Upper lobe of left lung (tissue), 6 donors: ENCODE results near the gene CDSN. TPM values are rescaled to one million over a fixed set of nuclear protein-coding genes. Genes with fewer than 3 reads are reported as not detected.

Experiments used
- ATAC-seq, 2 donors: fragments of 200-7000 bp; cut with Tn5 transposase; one replicate each; pipeline ENCODE4 v1.9.1; 2022; ENCODE audit warnings: mild to moderate bottlenecking in 2 of 2, moderate library complexity in 2 of 2; ENCODE audit not compliant: low FRiP score in 2 of 2
- DNase-seq, 2 donors: peaks; one replicate each; pipeline ENCODE4 v3.0.0-alpha.2; 2019 to 2020
- H3K27ac ChIP-seq, 4 donors: fragments of 200-600 bp; sonication (generic); one replicate each; pipeline ENCODE4 v1.5.1; 2016 to 2019
- H3K27me3 ChIP-seq, 4 donors: fragments of 200-600 bp; sonication (generic); one replicate each; pipeline ENCODE4 v1.5.1; 2017 to 2019
- H3K36me3 ChIP-seq, 4 donors: fragments of 200-600 bp; sonication (generic); one replicate each; pipeline ENCODE4 v1.5.1; 2016 to 2019
- H3K4me1 ChIP-seq, 4 donors: fragments of 200-600 bp; sonication (generic); one replicate each; pipeline ENCODE4 v1.5.1; 2018 to 2019
- H3K4me3 ChIP-seq, 4 donors: fragments of 200-600 bp; sonication (generic); one replicate each; pipeline ENCODE4 v1.5.1; 2017 to 2019; ENCODE audit warnings: mild to moderate bottlenecking in 2 of 4, moderate library complexity in 1 of 4
- H3K9me3 ChIP-seq, 4 donors: fragments of 200-600 bp; sonication (generic); one replicate each; pipeline ENCODE4 v1.5.1; 2018 to 2019
- CTCF ChIP-seq, 6 experiments: fragments of 450-650 bp in 4 of 6; fragments of 200-600 bp in 2 of 6; sonication (generic) in 2 of 6; IDR thresholded peaks; one replicate each; pipeline ENCODE4 v1.5.1; 2016 to 2019; ENCODE audit warnings: antibody characterized with exemption in 6 of 6
- EP300 ChIP-seq, 4 donors: sonication (generic); formaldehyde crosslinking; IDR thresholded peaks; one replicate each; pipeline ENCODE4 v1.5.1; 2017; ENCODE audit warnings: antibody characterized with exemption in 4 of 4, control low read depth in 2 of 4
- POLR2A ChIP-seq, 4 donors: fragments of 450-650 bp; IDR thresholded peaks; one replicate each; pipeline ENCODE4 v1.5.1; 2016 to 2017; ENCODE audit warnings: antibody characterized with exemption in 4 of 4, mild to moderate bottlenecking in 2 of 4
- POLR2AphosphoS5 ChIP-seq, 2 donors: sonication (generic); formaldehyde crosslinking; IDR thresholded peaks; one replicate each; pipeline ENCODE4 v1.5.1; 2017; ENCODE audit warnings: antibody characterized with exemption in 2 of 2
- WGBS, 2 donors: methylation state at CpG; one replicate each; pipeline ENCODE4 v1.1.5; 2017 to 2018; 5-methylcytosine and 5-hydroxymethylcytosine counted together
- total RNA-seq, 6 donors: library from RNA; depleted of rRNA in 4 of 6; stranded (reverse); fragments of >200 nt in 4 of 6; gene quantifications; one replicate each; pipeline versions ENCODE4 v1.1.0 to v1.2.1, GENCODE V29; 2016 to 2021
- donor health status: DM: no; HTN: no; CAD: no; lungs with moderate emphysema.
- donor health status: DM: no; HTN: yes; CAD: no; lungs with severe emphysema.

CDSN gene
- total RNA-seq, 6 donors from 2014 or later, result not detected

GRCh38 chr6:31125162-31125561 lies 4.9 kb upstream of the CDSN start:
- Histone ChIP-seq H3K4me1 (peaks cover 8 to 20% (median 16%) of the 10 kb centered on the region in 4 donors), H3K36me3 (no peaks in the 10 kb centered on the region), H3K4me3 (no peak overlapping the region), H3K27me3 (no peaks in the 10 kb centered on the region), H3K27ac (no peak overlapping the region), H3K9me3 (no peaks in the 10 kb centered on the region)
- TF ChIP-seq EP300 (IDR thresholded peaks at IDR 0.05) (no peak), POLR2AphosphoS5 (IDR thresholded peaks at IDR 0.05) (no peak), CTCF (IDR thresholded peaks at IDR 0.05) (no peak), POLR2A (IDR thresholded peaks at IDR 0.05) (no peak)
- DNase-seq (no peak), ATAC-seq (peak; percentile 30 to 45)
- 36 to 54% methylated on average over 8 of the region's 8 CpGs for WGBS, 2 donors

GRCh38 chr6:31122791-31123706 lies 2.8 kb upstream of the CDSN start:
- peak in 1 of 2 donors; percentile 54 for DNase-seq
- no peaks in the 10 kb centered on the region for H3K36me3 ChIP-seq
- peak overlapping the region in 1 of 4 donors; percentile 56 for H3K27ac ChIP-seq
- WGBS, 2 donors, result 39 to 41% methylated on average over 15 to 16 of the region's 16 CpGs
- H3K27me3 ChIP-seq, result no peaks in the 10 kb centered on the region
- no peak overlapping the region for H3K4me3 ChIP-seq
- no peaks in the 10 kb centered on the region for H3K9me3 ChIP-seq
- peaks cover 8 to 19% (median 16%) of the 10 kb centered on the region in 4 donors for H3K4me1 ChIP-seq
- TF ChIP-seq CTCF (IDR thresholded peaks at IDR 0.05) (no peak), EP300 (IDR thresholded peaks at IDR 0.05) (no peak), POLR2AphosphoS5 (IDR thresholded peaks at IDR 0.05) (no peak), POLR2A (IDR thresholded peaks at IDR 0.05) (no peak)
- ATAC-seq, result peak in 1 of 2 donors; percentile 82

GRCh38 chr6:31121131-31121790 lies 1.0 kb upstream of the CDSN start:
- Histone ChIP-seq H3K27ac (no peak overlapping the region), H3K4me3 (no peak overlapping the region), H3K4me1 (peaks cover 9 to 19% (median 15%) of the 10 kb centered on the region in 4 donors), H3K9me3 (no peaks in the 10 kb centered on the region), H3K36me3 (no peaks in the 10 kb centered on the region), H3K27me3 (no peaks in the 10 kb centered on the region)
- DNase-seq (no peak), ATAC-seq (no peak)
- 93% methylated on average over 7 to 12 of the region's 12 CpGs for WGBS, 2 donors
- TF ChIP-seq EP300 (IDR thresholded peaks at IDR 0.05) (no peak), POLR2A (IDR thresholded peaks at IDR 0.05) (no peak), CTCF (IDR thresholded peaks at IDR 0.05) (no peak), POLR2AphosphoS5 (IDR thresholded peaks at IDR 0.05) (no peak)

- Histone ChIP-seq H3K36me3 (no peaks in the 10 kb centered on the region), H3K27ac (no peak overlapping the region), H3K4me3 (no peak overlapping the region), H3K27me3 (no peaks in the 10 kb centered on the region), H3K4me1 (peaks cover 14 to 33% (median 23%) of the 10 kb centered on the region in 4 donors), H3K9me3 (no peaks in the 10 kb centered on the region)
- WGBS, 2 donors, result 86 to 88% methylated on average over 7 of the region's 7 CpGs
- DNase-seq (no peak), ATAC-seq (no peak)
- TF ChIP-seq CTCF (IDR thresholded peaks at IDR 0.05) (no peak), EP300 (IDR thresholded peaks at IDR 0.05) (no peak), POLR2AphosphoS5 (IDR thresholded peaks at IDR 0.05) (no peak), POLR2A (IDR thresholded peaks at IDR 0.05) (no peak)
These were observed 2.1 kb downstream of the CDSN start for GRCh38 chr6:31118178-31118577.
